Natural killer cell (primary cell): ENCODE measurements around the gene DDO. TPM values are rescaled to one million over a fixed set of nuclear protein-coding genes. Genes with fewer than 3 reads are reported as not detected.

Source experiments
- ATAC-seq, 3 donors: fragments of 150-1000 bp in 2 of 3; fragments of 200-7000 bp in 1 of 3; cut with Tn5 transposase; 1 replicate in 1 of 3; 2 replicates in 2 of 3; pipeline ENCODE4 v1.10.0; 2021; ENCODE audit warnings: mild to moderate bottlenecking in 2 of 3, moderate library complexity in 2 of 3
- DNase-seq, 2 donors: peaks; one replicate each; pipeline versions ENCODE4 v3.0.0 to v3.0.0-alpha.2; 2013 to 2021; ENCODE audit warnings: mixed read lengths in 1 of 2
- H3K27ac ChIP-seq: one replicate; pipeline ENCODE4 v1.5.1; 2013; ENCODE audit warnings: mild to moderate bottlenecking, low read length
- H3K27me3 ChIP-seq: one replicate; pipeline ENCODE4 v1.6.1; 2013; ENCODE audit warnings: low read length; ENCODE audit not compliant: control insufficient read depth, insufficient read depth
- H3K36me3 ChIP-seq: one replicate; pipeline ENCODE4 v1.6.1; 2013; ENCODE audit warnings: low read length; ENCODE audit not compliant: control insufficient read depth, insufficient read depth
- H3K4me1 ChIP-seq: one replicate; pipeline ENCODE4 v1.6.1; 2013; ENCODE audit warnings: low read length; ENCODE audit not compliant: control insufficient read depth, insufficient read depth
- H3K4me3 ChIP-seq: one replicate; pipeline ENCODE4 v1.5.1; 2013; ENCODE audit warnings: low read length
- H3K9me3 ChIP-seq: one replicate; pipeline ENCODE4 v1.6.1; 2013; ENCODE audit warnings: low read length; ENCODE audit not compliant: control insufficient read depth, insufficient read depth
- H3K27ac Mint-ChIP-seq, 2 donors: one replicate each; pipeline ENCODE4 v1.8.0; 2022; ENCODE audit warnings: mild to moderate bottlenecking in 2 of 2, mixed read lengths in 2 of 2, moderate library complexity in 1 of 2
- H3K27me3 Mint-ChIP-seq, 2 donors: one replicate each; pipeline ENCODE4 v1.8.0; 2022; ENCODE audit warnings: low read depth in 2 of 2, mixed read lengths in 2 of 2
- H3K36me3 Mint-ChIP-seq: one replicate; pipeline ENCODE4 v1.8.0; 2022; ENCODE audit warnings: mixed read lengths
- H3K4me1 Mint-ChIP-seq, 2 donors: one replicate each; pipeline ENCODE4 v1.8.0; 2022; ENCODE audit warnings: mixed read lengths in 2 of 2
- H3K4me3 Mint-ChIP-seq: one replicate; pipeline ENCODE4 v1.8.0; 2022; ENCODE audit warnings: mild to moderate bottlenecking, moderate library complexity, mixed read lengths
- H3K9me3 Mint-ChIP-seq, 2 donors: one replicate each; pipeline ENCODE4 v1.8.0; 2022; ENCODE audit warnings: mixed read lengths in 2 of 2
- WGBS: methylation state at CpG from one replicate; pipeline ENCODE4 v1.1.7; 2013; ENCODE audit warnings: missing lambda C conversion rate; ENCODE audit not compliant: insufficient coverage; 5-methylcytosine and 5-hydroxymethylcytosine counted together
- intact Hi-C: fragments of 100-400 bp; cut with micrococcal nuclease; formaldehyde crosslinking; loops from one replicate; pipeline ENCODE4 v1.14.2; 2022
- total RNA-seq, 4 donors: library from RNA; stranded (reverse); fragments of 120-200 nt in 1 of 4; gene quantifications; one replicate each; pipeline versions ENCODE4 v1.2.3 to v1.2.4, GENCODE V29; 2013 to 2022
- TF ChIP-seq, protein P1 (sequence below): fragments of 200-600 bp; IDR thresholded peaks from one replicate; pipeline ENCODE4 v1.8.0; 2022; ENCODE audit warnings: antibody characterized with exemption

The DDO gene
- total RNA-seq, 3 donors from 2014 or later (not counting 1 experiment from before 2014, with no cell fraction given) = 0.25 to 0.50 TPM; not detected in 1

DNA sequence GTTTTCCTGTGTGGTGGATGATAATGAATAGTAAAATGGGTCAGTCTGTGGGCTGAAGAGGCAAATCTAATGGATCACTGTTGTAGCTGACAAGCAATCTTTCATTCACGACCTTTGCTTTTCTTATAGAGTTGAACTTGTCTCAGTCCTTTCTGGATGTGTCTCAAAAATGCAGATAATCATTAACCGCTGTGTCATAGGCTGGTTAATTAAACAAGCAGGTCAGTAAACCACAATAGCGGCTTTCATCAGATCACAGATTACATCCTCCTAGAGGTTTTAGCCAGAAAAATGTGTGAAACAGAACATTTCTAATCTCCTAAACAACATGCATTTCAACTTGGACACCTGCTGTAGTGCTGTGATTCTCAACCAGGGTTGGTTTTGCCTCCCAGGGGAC is 54.7 kb downstream of the DDO start:
- H3K4me1 ChIP-seq = peaks cover 10% of the 10 kb centered on the region
- no peak overlapping the region for H3K27ac ChIP-seq
- no peak overlapping the region for H3K4me3 ChIP-seq
- ATAC-seq (no peak), DNase-seq (no peak)
- TF ChIP-seq, protein P1, sequence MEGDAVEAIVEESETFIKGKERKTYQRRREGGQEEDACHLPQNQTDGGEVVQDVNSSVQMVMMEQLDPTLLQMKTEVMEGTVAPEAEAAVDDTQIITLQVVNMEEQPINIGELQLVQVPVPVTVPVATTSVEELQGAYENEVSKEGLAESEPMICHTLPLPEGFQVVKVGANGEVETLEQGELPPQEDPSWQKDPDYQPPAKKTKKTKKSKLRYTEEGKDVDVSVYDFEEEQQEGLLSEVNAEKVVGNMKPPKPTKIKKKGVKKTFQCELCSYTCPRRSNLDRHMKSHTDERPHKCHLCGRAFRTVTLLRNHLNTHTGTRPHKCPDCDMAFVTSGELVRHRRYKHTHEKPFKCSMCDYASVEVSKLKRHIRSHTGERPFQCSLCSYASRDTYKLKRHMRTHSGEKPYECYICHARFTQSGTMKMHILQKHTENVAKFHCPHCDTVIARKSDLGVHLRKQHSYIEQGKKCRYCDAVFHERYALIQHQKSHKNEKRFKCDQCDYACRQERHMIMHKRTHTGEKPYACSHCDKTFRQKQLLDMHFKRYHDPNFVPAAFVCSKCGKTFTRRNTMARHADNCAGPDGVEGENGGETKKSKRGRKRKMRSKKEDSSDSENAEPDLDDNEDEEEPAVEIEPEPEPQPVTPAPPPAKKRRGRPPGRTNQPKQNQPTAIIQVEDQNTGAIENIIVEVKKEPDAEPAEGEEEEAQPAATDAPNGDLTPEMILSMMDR = no peak
- no peaks in the 10 kb centered on the region for H3K36me3 ChIP-seq
- Mint-ChIP-seq H3K4me1 (peaks cover 11 to 12% of the 10 kb centered on the region in 2 donors), H3K27me3 (peaks cover 54 to 64% of the 10 kb centered on the region in 2 donors), H3K36me3 (peaks cover 8% of the 10 kb centered on the region), H3K27ac (no peak overlapping the region), H3K9me3 (peaks cover 0 to 2% of the 10 kb centered on the region in 2 donors), H3K4me3 (no peak overlapping the region)
- intact Hi-C loops = no loop called here
- whole genome bisulfite sequencing = 27% methylated on average over 3 of the region's 3 CpGs
- no peaks in the 10 kb centered on the region for H3K9me3 ChIP-seq
- H3K27me3 ChIP-seq = peaks cover 17% of the 10 kb centered on the region

DNA sequence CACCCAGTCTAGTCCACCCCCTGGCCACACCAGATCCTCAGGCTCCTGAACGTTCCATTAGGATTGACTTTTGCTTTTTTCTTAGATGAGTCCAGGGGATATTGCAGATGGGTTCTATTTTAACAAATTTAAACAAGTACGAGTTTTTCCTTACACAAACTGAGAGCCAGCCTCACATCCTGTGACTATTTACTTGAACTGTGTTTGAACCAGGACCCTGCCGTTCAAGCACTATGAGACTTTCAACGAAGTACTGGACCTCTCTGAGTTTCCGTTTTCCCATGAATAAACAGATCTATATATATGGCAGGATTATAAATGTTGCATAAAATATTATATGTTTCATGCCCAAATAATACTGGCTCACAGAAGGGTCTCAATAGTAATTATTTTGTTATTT is 55.8 kb downstream of the DDO start:
- H3K4me1 ChIP-seq = peaks cover 10% of the 10 kb centered on the region
- peak overlapping the region; percentile 77 for H3K4me3 Mint-ChIP-seq
- H3K36me3 Mint-ChIP-seq = peaks cover 8% of the 10 kb centered on the region
- H3K9me3 Mint-ChIP-seq = peaks cover 0 to 2% of the 10 kb centered on the region in 2 donors
- no peak overlapping the region for H3K27ac ChIP-seq
- ATAC-seq (no peak), DNase-seq (no peak)
- peaks cover 11 to 12% of the 10 kb centered on the region in 2 donors for H3K4me1 Mint-ChIP-seq
- no peaks in the 10 kb centered on the region for H3K9me3 ChIP-seq
- intact Hi-C loops = no loop called here
- no peak overlapping the region for H3K27ac Mint-ChIP-seq
- 95% methylated on average over 4 of the region's 5 CpGs for WGBS
- H3K27me3 ChIP-seq = peaks cover 17% of the 10 kb centered on the region
- H3K4me3 ChIP-seq = no peak overlapping the region
- TF ChIP-seq, protein P1 = no peak
- H3K27me3 Mint-ChIP-seq = peaks cover 60 to 65% of the 10 kb centered on the region in 2 donors
- no peaks in the 10 kb centered on the region for H3K36me3 ChIP-seq

GRCh38 chr6:110358553-110359160 is 56.7 kb downstream of the DDO start:
- H3K27ac ChIP-seq = no peak overlapping the region
- Mint-ChIP-seq H3K9me3 (peaks cover 0 to 2% of the 10 kb centered on the region in 2 donors), H3K36me3 (peaks cover 8% of the 10 kb centered on the region), H3K27me3 (peaks cover 56 to 65% of the 10 kb centered on the region in 2 donors), H3K4me1 (peaks cover 11 to 12% of the 10 kb centered on the region in 2 donors), H3K4me3 (peak overlapping the region; percentile 81), H3K27ac (no peak overlapping the region)
- TF ChIP-seq, protein P1 = no peak
- H3K4me1 ChIP-seq = peaks cover 10% of the 10 kb centered on the region
- no peak overlapping the region for H3K4me3 ChIP-seq
- ATAC-seq (no peak), DNase-seq (no peak)
- H3K27me3 ChIP-seq = peaks cover 17% of the 10 kb centered on the region
- intact Hi-C loops = no loop called here
- WGBS = 44% methylated on average over 12 of the region's 13 CpGs
- H3K36me3 ChIP-seq = no peaks in the 10 kb centered on the region
- H3K9me3 ChIP-seq = no peaks in the 10 kb centered on the region
